ENCODE results near the gene BICD1. TPM values are rescaled to one million over a fixed set of nuclear protein-coding genes. Genes with fewer than 3 reads are reported as not detected.

Gene BICD1
- total and polyA plus RNA-seq, 2 experiments from 2014 or later = 59.3 to 83.6 TPM

GRCh38 chr12:32413412-32413811 lies 306.8 kb downstream of the BICD1 start (continued):
- TF ChIP-seq REST (IDR thresholded peaks at IDR 0.05; ENCODE audit: unreplicated experiment) (no peak), EZH2phosphoT487 (IDR thresholded peaks at IDR 0.05; ENCODE audit: unreplicated experiment) (no peak), CREB1 (CRISPR knock-in tag; IDR thresholded peaks at IDR 0.05; ENCODE audit: low read depth) (no peak)

DNA sequence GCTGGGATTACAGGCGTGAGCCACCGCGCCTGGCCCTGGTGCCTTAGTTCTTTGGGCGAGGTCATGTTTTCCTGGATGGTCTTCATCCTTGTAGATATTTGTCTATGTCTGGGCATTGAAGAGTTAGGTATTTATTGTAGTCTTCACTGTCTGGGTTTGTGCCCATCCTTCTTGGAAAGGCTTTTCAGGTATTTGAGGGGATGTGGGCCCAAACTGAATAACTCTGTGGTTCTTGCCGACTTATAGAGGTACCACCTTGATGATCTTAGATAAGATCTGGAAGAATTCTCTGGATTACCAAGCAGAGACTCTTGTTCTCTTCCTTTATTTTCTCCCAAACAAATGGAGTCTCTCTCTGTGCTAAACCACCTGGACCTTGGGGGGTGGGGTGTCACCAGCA lies 311.6 kb downstream of the BICD1 start:
- DNase-seq (ENCODE audit: low spot score) (no peak), ATAC-seq (no peak)
- H3K79me2 ChIP-seq (replicated peaks; ENCODE audit: insufficient read depth) = peaks cover 100% of the 10 kb centered on the region
- H3K27me3 ChIP-seq (ENCODE audit: insufficient read depth) = no peaks in the 10 kb centered on the region
- no peak overlapping the region for H3K4me3 ChIP-seq
- H3K27ac ChIP-seq (ENCODE audit: low read depth) = no peak overlapping the region
- H3K4me1 ChIP-seq (ENCODE audit: insufficient read depth) = peaks cover 38% of the 10 kb centered on the region
- peaks cover 35% of the 10 kb centered on the region for H3K36me3 Mint-ChIP-seq (ENCODE audit: low read depth)
- peaks cover 71% of the 10 kb centered on the region for H4K20me1 ChIP-seq (replicated peaks; ENCODE audit: insufficient read depth)
- no peak overlapping the region for H3K4me3 Mint-ChIP-seq
- no peak overlapping the region for H3K4me2 ChIP-seq
- H3K27ac Mint-ChIP-seq = peak overlapping the region; percentile 89
- no peaks in the 10 kb centered on the region for H3K9me2 ChIP-seq (ENCODE audit: insufficient read depth)
- H3K4me1 Mint-ChIP-seq = peaks cover 56% of the 10 kb centered on the region
- peaks cover 3% of the 10 kb centered on the region for H3K27me3 Mint-ChIP-seq (ENCODE audit: insufficient read depth, low read depth, poor library complexity)
- H2AFZ ChIP-seq = no peak overlapping the region
- peaks cover 3% of the 10 kb centered on the region; the same call in 2 of the 3 replicates for H3K9me3 Mint-ChIP-seq
- peaks cover 5% of the 10 kb centered on the region; the same call in 1 of the 2 replicates for H3K36me3 ChIP-seq (ENCODE audit: insufficient read depth)
- H3F3A ChIP-seq (replicated peaks; ENCODE audit: low read depth) = no peaks in the 10 kb centered on the region
- TF ChIP-seq ZNF462 (CRISPR knock-in tag; IDR thresholded peaks at IDR 0.05) = no peak
- TF ChIP-seq CREB1 (CRISPR knock-in tag; IDR thresholded peaks at IDR 0.05; ENCODE audit: low read depth) = no peak
- no peak for TF ChIP-seq ZNF331 (CRISPR knock-in tag; IDR thresholded peaks at IDR 0.05; ENCODE audit: low read depth)
- TF ChIP-seq CTCF (conservative IDR thresholded peaks at IDR 0.05; ENCODE audit: low read depth in 2 of 2) = no peak
- TF ChIP-seq EZH2phosphoT487 (IDR thresholded peaks at IDR 0.05; ENCODE audit: unreplicated experiment) = no peak
- no peak for TF ChIP-seq REST (IDR thresholded peaks at IDR 0.05; ENCODE audit: unreplicated experiment)
- no peak for TF ChIP-seq STAT1 (IDR thresholded peaks at IDR 0.05; ENCODE audit: unreplicated experiment)
- TF ChIP-seq EZH2 (IDR thresholded peaks at IDR 0.05; ENCODE audit: low read depth, unreplicated experiment) = no peak
- no peak for TF ChIP-seq NANOG (IDR thresholded peaks at IDR 0.05; ENCODE audit: borderline replicate concordance)
